SU-DHL-6 (cell line): ENCODE measurements around the gene SIT1.
A peak's percentile ranks its signal among the peaks of the same experiment; 100 is the strongest.

Source experiments
- H2AFZ ChIP-seq: fragments of 200-600 bp; sonication (generic); 2 replicates; pipeline ENCODE4 v1.6.1; 2014; ENCODE audit warnings: low read depth, mild to moderate bottlenecking, moderate library complexity, mixed read lengths, antibody characterized with exemption, low read length; ENCODE audit not compliant: severe bottlenecking
- H3F3A ChIP-seq: fragments of 200-600 bp; shearing (Covaris generic); 2 replicates; pipeline ENCODE4 v1.6.0; 2016; ENCODE audit warnings: antibody characterized with exemption, mild to moderate bottlenecking; ENCODE audit not compliant: insufficient read depth
- H3K27ac ChIP-seq: fragments of 200-600 bp; sonication (generic); 2 replicates; pipeline ENCODE4 v1.5.1; 2016; ENCODE audit warnings: low read depth, mild to moderate bottlenecking, low read length, moderate library complexity, mixed read lengths
- H3K27me3 ChIP-seq: fragments of 200-600 bp; sonication (generic), shearing (Covaris generic); 2 replicates; pipeline ENCODE4 v1.6.0; 2014; ENCODE audit warnings: mild to moderate bottlenecking, low read length
- H3K36me3 ChIP-seq: fragments of 200-600 bp; sonication (generic); 2 replicates; pipeline ENCODE4 v1.6.1; 2014; ENCODE audit warnings: mild to moderate bottlenecking, low read length, mixed read lengths
- H3K4me2 ChIP-seq: fragments of 300-600, 200-600 bp; shearing (Covaris generic), sonication (generic); 2 replicates; pipeline ENCODE4 v1.6.0; 2014; ENCODE audit warnings: low read length, low read depth, mild to moderate bottlenecking; ENCODE audit not compliant: poor library complexity, severe bottlenecking
- H3K4me3 ChIP-seq: fragments of 200-600 bp; sonication (generic); 2 replicates; pipeline ENCODE4 v1.5.1; 2014; ENCODE audit warnings: antibody characterized with exemption, low read length, mild to moderate bottlenecking, mixed read lengths; ENCODE audit not compliant: insufficient read depth, poor library complexity, severe bottlenecking
- H3K79me2 ChIP-seq: fragments of 200-600 bp; sonication (generic); 2 replicates; pipeline ENCODE4 v1.6.1; 2014; ENCODE audit warnings: mild to moderate bottlenecking, low read length, moderate library complexity; ENCODE audit not compliant: insufficient read depth
- H3K9ac ChIP-seq: fragments of 200-600 bp; sonication (generic); 2 replicates; pipeline ENCODE4 v1.7.0; 2014; ENCODE audit warnings: mild to moderate bottlenecking, low read length
- H3K9me2 ChIP-seq: fragments of 200-600 bp; sonication (generic); replicated peaks from 2 replicates; pipeline ENCODE4 v1.6.1; 2014; ENCODE audit warnings: low read length; ENCODE audit not compliant: insufficient read depth
- H3K9me3 ChIP-seq: fragments of 200-600 bp; sonication (generic); 2 replicates; pipeline ENCODE4 v1.6.1; 2014; ENCODE audit warnings: low read length, mixed read lengths; ENCODE audit not compliant: insufficient read depth
- H4K20me1 ChIP-seq: fragments of 200-600 bp; sonication (generic); 2 replicates; pipeline ENCODE4 v1.6.1; 2014; ENCODE audit warnings: low read depth, mild to moderate bottlenecking, antibody characterized with exemption, low read length, moderate library complexity, mixed read lengths
- EZH2phosphoT487 ChIP-seq: fragments of 200-600 bp; sonication (generic), shearing (Covaris generic); conservative IDR thresholded peaks from 2 replicates; pipeline ENCODE4 v1.6.1; 2018; ENCODE audit warnings: mild to moderate bottlenecking, antibody characterized with exemption, low read length, moderate library complexity, mixed read lengths
- TF ChIP-seq, protein P1 (sequence below): fragments of 200-600 bp; sonication (generic); IDR thresholded peaks from one replicate; pipeline ENCODE4 v1.5.1; 2017; ENCODE audit warnings: antibody characterized with exemption, mild to moderate bottlenecking, low read length, moderate library complexity; ENCODE audit not compliant: insufficient read depth, poor library complexity, severe bottlenecking

Gene SIT1

DNA sequence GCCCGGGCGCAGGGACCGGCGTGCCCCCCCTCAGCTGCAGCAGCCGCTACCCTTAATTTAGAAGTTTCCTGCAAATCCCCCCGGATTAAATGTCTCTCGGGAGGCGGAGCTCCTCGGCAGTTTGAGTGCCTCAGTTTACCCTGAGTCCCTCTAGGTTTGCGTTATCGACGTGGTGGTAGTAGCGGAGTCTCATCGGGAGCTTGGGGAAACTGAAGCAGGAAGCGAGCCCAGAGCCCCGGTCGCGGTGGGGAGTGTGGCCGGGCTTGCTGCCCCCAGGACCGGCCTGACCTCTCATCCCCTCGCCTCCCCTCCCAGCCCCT, 39.5 kb upstream of the SIT1 start:
- Histone ChIP-seq H3K4me3 (peak overlapping the region; percentile 16), H3K36me3 (no peaks in the 10 kb centered on the region), H2AFZ (no peak overlapping the region), H3K9ac (peak overlapping the region; percentile 18; the same call in 1 of the 2 replicates), H3K4me2 (peak overlapping the region; percentile 38), H3K79me2 (no peaks in the 10 kb centered on the region), H3K9me2 (no peaks in the 10 kb centered on the region), H3K9me3 (no peaks in the 10 kb centered on the region), H4K20me1 (no peaks in the 10 kb centered on the region), H3K27me3 (no peaks in the 10 kb centered on the region), H3F3A (no peaks in the 10 kb centered on the region), H3K27ac (no peak overlapping the region)
- no peak for TF ChIP-seq EZH2phosphoT487
- TF ChIP-seq, protein P1, sequence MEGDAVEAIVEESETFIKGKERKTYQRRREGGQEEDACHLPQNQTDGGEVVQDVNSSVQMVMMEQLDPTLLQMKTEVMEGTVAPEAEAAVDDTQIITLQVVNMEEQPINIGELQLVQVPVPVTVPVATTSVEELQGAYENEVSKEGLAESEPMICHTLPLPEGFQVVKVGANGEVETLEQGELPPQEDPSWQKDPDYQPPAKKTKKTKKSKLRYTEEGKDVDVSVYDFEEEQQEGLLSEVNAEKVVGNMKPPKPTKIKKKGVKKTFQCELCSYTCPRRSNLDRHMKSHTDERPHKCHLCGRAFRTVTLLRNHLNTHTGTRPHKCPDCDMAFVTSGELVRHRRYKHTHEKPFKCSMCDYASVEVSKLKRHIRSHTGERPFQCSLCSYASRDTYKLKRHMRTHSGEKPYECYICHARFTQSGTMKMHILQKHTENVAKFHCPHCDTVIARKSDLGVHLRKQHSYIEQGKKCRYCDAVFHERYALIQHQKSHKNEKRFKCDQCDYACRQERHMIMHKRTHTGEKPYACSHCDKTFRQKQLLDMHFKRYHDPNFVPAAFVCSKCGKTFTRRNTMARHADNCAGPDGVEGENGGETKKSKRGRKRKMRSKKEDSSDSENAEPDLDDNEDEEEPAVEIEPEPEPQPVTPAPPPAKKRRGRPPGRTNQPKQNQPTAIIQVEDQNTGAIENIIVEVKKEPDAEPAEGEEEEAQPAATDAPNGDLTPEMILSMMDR: no peak

DNA sequence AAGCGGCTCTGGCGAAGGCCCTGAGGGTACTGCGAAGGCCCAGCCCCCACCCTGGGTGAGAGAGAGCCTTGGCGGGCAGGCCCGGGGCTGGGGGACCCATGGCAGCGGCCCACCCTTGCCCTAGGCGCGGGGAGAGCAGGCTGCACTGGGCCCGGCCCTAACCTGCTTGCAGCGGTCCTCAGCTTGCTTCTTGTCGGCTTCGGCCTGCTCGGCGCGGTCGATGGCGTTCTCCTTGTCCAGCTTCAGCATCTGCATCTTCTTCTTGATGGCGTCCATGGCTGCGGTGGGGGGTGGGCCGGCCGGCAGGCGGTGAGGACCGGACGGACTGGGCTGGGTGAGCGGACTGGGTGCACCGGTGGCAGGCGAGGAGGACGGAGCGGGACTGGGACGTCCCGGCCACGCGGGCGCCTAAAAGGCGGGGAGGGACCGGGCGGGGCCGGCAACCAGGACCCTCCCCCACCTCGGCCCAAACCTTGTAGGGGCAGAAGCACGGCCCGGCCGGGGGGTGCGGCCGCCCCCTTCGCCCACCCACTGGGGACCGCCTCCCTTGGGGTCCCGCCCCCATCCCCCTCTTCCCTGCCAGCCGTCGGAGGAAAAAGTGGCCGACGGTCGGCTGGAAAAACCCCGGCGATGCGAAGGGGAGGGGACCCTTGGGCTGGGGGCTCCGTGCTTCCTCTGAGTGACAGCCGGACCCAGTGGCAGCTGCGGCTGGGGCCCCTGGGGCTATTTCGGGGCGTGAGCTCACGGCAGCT, 39.0 kb upstream of the SIT1 start, which contains the start of gene TPM2:
TPM2 (minus strand) TSS at position 384 of the 752 bp plus-strand sequence; CDS start at position 276, 108 bp downstream.
- no peak within 1 kb of the TSS for H3K27ac ChIP-seq
- H3K9me3 ChIP-seq: no peaks in the 10 kb centered on the region
- no peak for TF ChIP-seq EZH2phosphoT487
- TF ChIP-seq, protein P1: no peak
- H3K79me2 ChIP-seq: no peaks in the 10 kb centered on the region
- no peaks in the 10 kb centered on the region for H3F3A ChIP-seq
- H3K4me3 ChIP-seq: peak within 1 kb of the TSS; percentile 16
- no peaks in the 10 kb centered on the region for H3K36me3 ChIP-seq
- H4K20me1 ChIP-seq: no peaks in the 10 kb centered on the region
- peak within 1 kb of the TSS; percentile 38 for H3K4me2 ChIP-seq
- H3K9me2 ChIP-seq: no peaks in the 10 kb centered on the region
- peak within 1 kb of the TSS; percentile 18; the same call in 1 of the 2 replicates for H3K9ac ChIP-seq
- no peaks in the 10 kb centered on the region for H3K27me3 ChIP-seq
- H2AFZ ChIP-seq: peak within 1 kb of the TSS; percentile 60

DNA sequence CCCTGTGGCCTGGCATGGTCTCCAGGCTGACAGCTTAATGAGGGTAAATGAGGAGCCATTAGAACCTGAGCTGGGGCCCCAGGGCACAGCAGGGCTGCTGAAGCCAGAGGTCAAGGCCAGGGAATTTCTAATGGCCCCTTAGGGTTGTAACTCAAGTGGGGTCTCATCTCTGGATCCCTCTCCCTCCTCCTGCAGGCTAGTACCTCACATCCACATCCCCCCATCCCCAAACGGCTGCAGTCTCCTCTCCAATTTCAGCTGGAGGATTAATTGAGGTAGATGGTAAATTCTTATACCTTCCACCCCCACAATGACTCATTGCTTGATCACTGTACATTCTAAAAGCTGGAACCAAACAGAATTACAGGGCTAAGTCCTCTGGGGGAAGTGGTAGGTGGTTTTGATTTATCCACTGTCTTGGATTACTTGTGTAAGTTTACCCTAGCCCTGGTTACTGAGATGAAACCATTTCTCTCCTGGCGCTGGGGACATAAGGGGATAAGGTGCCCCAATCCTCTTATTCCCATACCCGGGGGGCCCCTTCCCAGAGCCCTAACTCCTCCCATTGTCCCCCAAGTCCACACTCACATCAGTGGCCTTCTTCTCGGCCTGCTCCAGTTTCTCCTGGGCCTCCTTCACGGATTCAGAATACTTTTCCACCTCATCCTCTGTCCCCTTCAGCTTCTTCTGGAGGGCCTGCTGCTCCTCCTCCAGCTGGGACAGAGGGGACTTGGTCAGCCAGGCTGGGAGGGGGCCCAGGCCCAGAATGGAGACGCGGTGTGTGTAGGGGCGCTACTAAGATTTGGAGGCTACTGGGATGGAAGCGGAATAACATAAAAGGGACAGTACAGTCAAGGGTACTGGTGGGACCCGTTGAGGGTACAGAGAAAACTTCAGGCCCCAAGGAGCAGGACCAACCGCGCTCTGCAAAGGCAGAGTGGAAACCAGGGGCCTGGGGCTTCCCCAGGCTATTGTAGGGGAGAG, 38.1 kb upstream of the SIT1 start:
- Histone ChIP-seq H3K27ac (no peak overlapping the region), H3K27me3 (no peaks in the 10 kb centered on the region), H2AFZ (no peak overlapping the region)

More for the DNA sequence above, 38.1 kb upstream of the SIT1 start:
- no peak overlapping the region for H3K4me3 ChIP-seq
- H3K4me2 ChIP-seq: no peak overlapping the region
- H3K79me2 ChIP-seq: no peaks in the 10 kb centered on the region
- H3K36me3 ChIP-seq: no peaks in the 10 kb centered on the region
- H3K9ac ChIP-seq: no peak overlapping the region
- H3K9me2 ChIP-seq: no peaks in the 10 kb centered on the region
- no peaks in the 10 kb centered on the region for H3K9me3 ChIP-seq
- TF ChIP-seq EZH2phosphoT487: no peak
- TF ChIP-seq, protein P1: no peak
- no peaks in the 10 kb centered on the region for H3F3A ChIP-seq
- H4K20me1 ChIP-seq: no peaks in the 10 kb centered on the region
